ENCODE results near the gene SH3GL2.

GRCh38 chr9:17810728-17811571 is 232.1 kb downstream of the SH3GL2 start:
- TF ChIP-seq CTCF (IDR thresholded peaks at IDR 0.05) (peak; percentile 72 to 93 (median 84)), POLR2A (IDR thresholded peaks at IDR 0.05) (no peak)

Data from heart left ventricle (tissue), 13 donors.